HCT116 (cell line): ENCODE results near the gene RARS2. TPM values are rescaled to one million over a fixed set of nuclear protein-coding genes. Genes with fewer than 3 reads are reported as not detected.
"Not testable (repeated sequence)": the region's sequence is repeated elsewhere in the genome, so short reads cannot be mapped to it uniquely, and the experiment has no call there.

Experiments used
- ATAC-seq: fragments of 200-7000 bp; cut with Tn5 transposase; 2 replicates; pipeline ENCODE4 v1.9.1; 2020; ENCODE audit warnings: mild to moderate bottlenecking, moderate library complexity
- BruUV-seq: library from RNA; stranded (reverse); fragments of 400-500 nt; replicated peaks from 2 replicates; lab custom pipeline; 2021; lab: Mats Ljungman, UMichigan
- CTCF ChIA-PET: fragments of 300-600 bp; sonication (Branson Sonifier 250); formaldehyde crosslinking; loops from one replicate; lab custom pipeline; 2021; ENCODE audit warnings: antibody characterized with exemption; lab: Charles Lee
- POLR2A ChIA-PET: fragments of 300-600, 350-600 bp; sonication (Branson Sonifier 250); formaldehyde crosslinking; loops from one replicate; lab custom pipeline; 2021; ENCODE audit warnings: antibody characterized with exemption; lab: Charles Lee
- RAD21 ChIA-PET, 2 experiments: fragments of 300-600 bp; sonication (Branson Sonifier 250); formaldehyde crosslinking; loops; one replicate each; lab custom pipeline; 2023; ENCODE audit warnings: low total read pairs in 2 of 2; ENCODE audit not compliant: uncharacterized antibody in 2 of 2, unreplicated experiment in 2 of 2, low non-redundant PET in 1 of 2; lab: Charles Lee
- DNase-seq: peaks from one replicate; pipeline ENCODE4 v3.0.0-alpha.2; 2010; ENCODE audit warnings: low read depth, low spot score
- H2AFZ ChIP-seq: fragments of 200-600 bp; shearing (Covaris generic), sonication (generic); 2 replicates; pipeline ENCODE4 v1.6.1; 2017; ENCODE audit warnings: low read depth, mixed run types, mixed read lengths, antibody characterized with exemption, low read length; ENCODE audit not compliant: poor library complexity, severe bottlenecking
- H3K27ac ChIP-seq: 2 replicates; pipeline ENCODE4 v1.5.1; 2012; ENCODE audit warnings: low read depth, low read length
- H3K27me3 ChIP-seq: fragments of 200-600 bp; sonication (generic); 2 replicates; pipeline ENCODE4 v1.6.1; 2016; ENCODE audit warnings: mixed run types, low read length, mixed read lengths; ENCODE audit not compliant: insufficient read depth
- H3K36me3 ChIP-seq, 2 experiments: fragments of 200-500 bp in 1 of 2; fragments of 200-600 bp in 1 of 2; sonication (Bioruptor generic) in 1 of 2; sonication (generic) in 1 of 2; 2 replicates each; pipeline versions ENCODE4 v1.5.1 to v1.6.1; 2014 to 2016; ENCODE audit warnings: low read length in 2 of 2, inconsistent platforms in 1 of 2, mixed read lengths in 1 of 2, mixed run types in 1 of 2; ENCODE audit not compliant: insufficient read depth in 2 of 2, control insufficient read depth in 1 of 2
- H3K4me1 ChIP-seq, 2 experiments: fragments of 200-600 bp in 1 of 2; sonication (generic) in 1 of 2; 2 replicates each; pipeline versions ENCODE4 v1.5.1 to v1.6.1; 2012 to 2017; ENCODE audit warnings: low read length in 2 of 2, inconsistent platforms in 1 of 2, mild to moderate bottlenecking in 1 of 2, mixed read lengths in 1 of 2, mixed run types in 1 of 2, moderate library complexity in 1 of 2; ENCODE audit not compliant: insufficient read depth in 2 of 2, control insufficient read depth in 1 of 2
- H3K4me2 ChIP-seq: fragments of 200-600 bp; sonication (generic); 2 replicates; pipeline ENCODE4 v1.6.1; 2017; ENCODE audit warnings: mixed run types, low read length, mixed read lengths
- H3K4me3 ChIP-seq, 2 experiments: fragments of 200-600 bp in 1 of 2; sonication (generic) in 1 of 2; replicated peaks in 1 of 2; 2 replicates each; pipeline ENCODE4 v1.5.1; 2011 to 2016; ENCODE audit warnings: low read length in 2 of 2, control low read depth in 1 of 2, low read depth in 1 of 2, mild to moderate bottlenecking in 1 of 2, mixed read lengths in 1 of 2, mixed run types in 1 of 2
- H3K79me2 ChIP-seq: fragments of 200-600 bp; sonication (generic); 2 replicates; pipeline ENCODE4 v1.6.1; 2017; ENCODE audit warnings: mild to moderate bottlenecking, mixed run types, low read length, moderate library complexity, mixed read lengths; ENCODE audit not compliant: insufficient read depth
- H3K9ac ChIP-seq: fragments of 200-600 bp; sonication (generic); 2 replicates; pipeline ENCODE4 v1.6.1; 2016; ENCODE audit warnings: low read length, mixed read lengths
- H3K9me2 ChIP-seq: fragments of 200-600 bp; sonication (generic), shearing (Covaris generic); 2 replicates; pipeline ENCODE4 v1.6.1; 2017; ENCODE audit warnings: mixed run types, mild to moderate bottlenecking, moderate library complexity; ENCODE audit not compliant: insufficient read depth
- H3K9me3 ChIP-seq, 2 experiments: fragments of 200-500 bp in 1 of 2; fragments of 200-600 bp in 1 of 2; sonication (Bioruptor generic) in 1 of 2; sonication (generic) in 1 of 2; 2 replicates each; pipeline ENCODE4 v1.6.1; 2014 to 2017; ENCODE audit warnings: low read length in 2 of 2, mixed read lengths in 2 of 2, inconsistent platforms in 1 of 2, low read depth in 1 of 2, mild to moderate bottlenecking in 1 of 2, mixed run types in 1 of 2, moderate library complexity in 1 of 2; ENCODE audit not compliant: control insufficient read depth in 1 of 2, insufficient read depth in 1 of 2
- H4K20me1 ChIP-seq: fragments of 200-600 bp; sonication (generic), shearing (Covaris generic); 2 replicates; pipeline ENCODE4 v1.6.1; 2017; ENCODE audit warnings: mixed run types, mild to moderate bottlenecking, moderate library complexity; ENCODE audit not compliant: insufficient read depth
- CBX3 ChIP-seq: IDR thresholded peaks from 2 replicates; pipeline ENCODE4 v1.6.1; 2012; ENCODE audit warnings: low read depth
- CEBPB ChIP-seq: IDR thresholded peaks from 2 replicates; pipeline ENCODE4 v1.6.1; 2012; ENCODE audit warnings: low read depth
- EGR1 ChIP-seq: IDR thresholded peaks from 2 replicates; pipeline ENCODE4 v1.6.1; 2012; ENCODE audit warnings: low read depth
- ELF1 ChIP-seq: IDR thresholded peaks from 2 replicates; pipeline ENCODE4 v1.6.1; 2012; ENCODE audit warnings: low read depth, borderline replicate concordance
- EZH2 ChIP-seq: fragments of 200-600 bp; sonication (generic); IDR thresholded peaks from 2 replicates; pipeline ENCODE4 v1.6.1; 2017; ENCODE audit warnings: antibody characterized with exemption, mixed run types
- EZH2phosphoT487 ChIP-seq: fragments of 200-600 bp; IDR thresholded peaks from 2 replicates; pipeline ENCODE4 v1.6.1; 2018; ENCODE audit warnings: antibody characterized with exemption, borderline replicate concordance
- FOSL1 ChIP-seq: IDR thresholded peaks from 2 replicates; pipeline ENCODE4 v1.6.1; 2012; ENCODE audit warnings: low read depth
- JUND ChIP-seq: IDR thresholded peaks from 2 replicates; pipeline ENCODE4 v1.6.1; 2012
- POLR2A ChIP-seq: IDR thresholded peaks from 2 replicates; pipeline ENCODE4 v1.7.0; 2011; ENCODE audit warnings: borderline replicate concordance; ENCODE audit not compliant: insufficient read depth, insufficient read length; ENCODE audit errors: extremely low read depth
- POLR2AphosphoS5 ChIP-seq: IDR thresholded peaks from 2 replicates; pipeline ENCODE4 v1.6.1; 2011; ENCODE audit warnings: mild to moderate bottlenecking, low read depth, low read length, moderate library complexity
- SIN3A ChIP-seq: IDR thresholded peaks from 2 replicates; pipeline ENCODE4 v1.6.1; 2012; ENCODE audit warnings: low read depth
- SP1 ChIP-seq: IDR thresholded peaks from 2 replicates; pipeline ENCODE4 v1.6.1; 2012; ENCODE audit warnings: low read depth
- YY1 ChIP-seq: IDR thresholded peaks from 2 replicates; pipeline ENCODE4 v1.6.1; 2011; ENCODE audit warnings: low read length, low read depth, moderate library complexity, mild to moderate bottlenecking; ENCODE audit not compliant: insufficient replicate concordance; ENCODE audit errors: extremely low read depth
- ZFX ChIP-seq: fragments of 450-650 bp; IDR thresholded peaks from 2 replicates; pipeline ENCODE4 v1.6.1; 2017
- ZNF274 ChIP-seq: fragments of 200-500 bp; sonication (Bioruptor generic); IDR thresholded peaks from 2 replicates; pipeline ENCODE4 v1.6.1; 2014; ENCODE audit warnings: mild to moderate bottlenecking, low read depth, low read length, inconsistent platforms
- intact Hi-C: fragments of 100-400 bp; cut with micrococcal nuclease; formaldehyde crosslinking; loops from 2 replicates; pipeline ENCODE4 v1.10.0; 2022
- total RNA-seq: library from RNA; stranded (reverse); gene quantifications from one replicate; pipeline ENCODE4 v1.2.1, GENCODE V29; 2021; ENCODE audit not compliant: unreplicated experiment
- TF ChIP-seq, protein P1 (sequence below): IDR thresholded peaks from 2 replicates; pipeline ENCODE4 v1.6.1; 2012
- TF ChIP-seq, protein P2 (sequence below), 3 experiments: fragments of 200-600 bp in 1 of 3; sonication (generic) in 1 of 3; IDR thresholded peaks in 2 of 3; conservative IDR thresholded peaks in 1 of 3; 2 replicates each; pipeline ENCODE4 v1.5.1; 2012 to 2017; ENCODE audit warnings: low read depth in 2 of 3, low read length in 2 of 3, antibody characterized with exemption in 1 of 3, borderline replicate concordance in 1 of 3, control low read depth in 1 of 3, mild to moderate bottlenecking in 1 of 3, mixed read lengths in 1 of 3, mixed run types in 1 of 3, moderate library complexity in 1 of 3; ENCODE audit not compliant: insufficient read depth in 1 of 3
- TF ChIP-seq, protein P3 (sequence below): IDR thresholded peaks from 2 replicates; pipeline ENCODE4 v1.6.1; 2011; ENCODE audit warnings: mild to moderate bottlenecking, low read length, moderate library complexity; ENCODE audit not compliant: insufficient replicate concordance; ENCODE audit errors: extremely low read depth
- TF ChIP-seq, protein P4 (sequence below): IDR thresholded peaks from 2 replicates; pipeline ENCODE4 v1.6.1; 2012

The RARS2 gene
- total RNA-seq, 1 experiment from 2014 or later: 34.8 TPM

DNA sequence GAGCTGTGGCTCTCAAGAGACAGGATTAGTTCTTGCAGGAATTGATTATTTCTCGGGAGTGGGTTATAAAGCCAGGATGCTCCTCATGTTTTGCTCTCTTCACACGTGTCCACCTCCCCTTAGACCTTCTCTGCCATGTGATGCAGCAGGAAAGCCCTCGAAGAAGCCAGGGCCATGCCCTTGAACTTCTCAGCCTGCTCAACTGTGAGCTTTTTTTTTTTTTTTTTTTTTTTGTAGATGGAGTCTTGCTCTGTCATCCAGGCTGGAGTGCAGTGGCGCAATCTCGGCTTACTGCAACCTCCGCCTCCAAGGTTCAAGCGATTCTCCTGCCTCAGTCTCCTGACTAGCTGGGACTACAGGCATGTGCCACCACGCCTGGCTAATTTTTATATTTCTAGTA lies 100.5 kb downstream of the RARS2 start:
- Histone ChIP-seq H3K4me1 (peaks cover 11 to 28% of the 10 kb centered on the region in 2 experiments), H3K79me2 (peaks cover 26% of the 10 kb centered on the region; the same call in 1 of the 2 replicates)
- H3K27ac ChIP-seq, CTCF ChIA-PET, H4K20me1 ChIP-seq, H3K9me2 ChIP-seq, H3K9me3 ChIP-seq, H2AFZ ChIP-seq, H3K27me3 ChIP-seq, H3K36me3 ChIP-seq, H3K9ac ChIP-seq, H3K4me3 ChIP-seq, DNase-seq, BruUV-seq, POLR2A ChIA-PET, RAD21 ChIA-PET, ATAC-seq, H3K4me2 ChIP-seq, intact Hi-C loops: not testable (repeated sequence)

DNA sequence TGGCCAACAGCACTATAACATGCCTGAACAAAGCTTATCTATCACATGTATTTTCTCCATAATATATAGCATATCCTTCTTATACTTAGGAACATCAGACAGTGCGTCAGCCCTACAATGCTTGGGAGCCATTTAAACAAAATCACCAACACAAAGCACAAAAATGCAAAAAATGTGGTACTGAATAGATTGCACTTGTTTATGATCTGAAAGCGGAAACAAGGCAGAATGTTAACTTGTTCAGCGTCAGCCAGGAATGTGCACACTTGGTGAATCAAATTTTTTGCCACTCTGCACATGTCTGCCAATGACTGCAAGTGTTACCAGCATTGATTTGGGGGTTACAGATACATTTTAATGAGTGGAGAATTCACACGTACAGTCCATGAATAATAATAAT lies 102.2 kb downstream of the RARS2 start:
- ChIA-PET POLR2A (no interaction called here), CTCF (no interaction called here), RAD21 (no interaction called here)
- Histone ChIP-seq H2AFZ (no peak overlapping the region), H3K4me3 (no peak overlapping the region), H4K20me1 (no peaks in the 10 kb centered on the region), H3K79me2 (peaks cover 26% of the 10 kb centered on the region; the same call in 1 of the 2 replicates), H3K9ac (no peak overlapping the region), H3K4me1 (peaks cover 22 to 46% of the 10 kb centered on the region in 2 experiments), H3K9me3 (no peaks in the 10 kb centered on the region), H3K36me3 (no peaks in the 10 kb centered on the region), H3K27ac (no peak overlapping the region), H3K27me3 (no peaks in the 10 kb centered on the region), H3K9me2 (no peaks in the 10 kb centered on the region), H3K4me2 (no peak overlapping the region)
- DNase-seq (no peak), ATAC-seq (no peak)
- intact Hi-C loops: no loop called here
- BruUV-seq: no TSS peak
- TF ChIP-seq ZNF274: no peak
- no peak for TF ChIP-seq YY1
- TF ChIP-seq, protein P1, sequence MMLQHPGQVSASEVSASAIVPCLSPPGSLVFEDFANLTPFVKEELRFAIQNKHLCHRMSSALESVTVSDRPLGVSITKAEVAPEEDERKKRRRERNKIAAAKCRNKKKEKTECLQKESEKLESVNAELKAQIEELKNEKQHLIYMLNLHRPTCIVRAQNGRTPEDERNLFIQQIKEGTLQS: no peak
- TF ChIP-seq, protein P2, sequence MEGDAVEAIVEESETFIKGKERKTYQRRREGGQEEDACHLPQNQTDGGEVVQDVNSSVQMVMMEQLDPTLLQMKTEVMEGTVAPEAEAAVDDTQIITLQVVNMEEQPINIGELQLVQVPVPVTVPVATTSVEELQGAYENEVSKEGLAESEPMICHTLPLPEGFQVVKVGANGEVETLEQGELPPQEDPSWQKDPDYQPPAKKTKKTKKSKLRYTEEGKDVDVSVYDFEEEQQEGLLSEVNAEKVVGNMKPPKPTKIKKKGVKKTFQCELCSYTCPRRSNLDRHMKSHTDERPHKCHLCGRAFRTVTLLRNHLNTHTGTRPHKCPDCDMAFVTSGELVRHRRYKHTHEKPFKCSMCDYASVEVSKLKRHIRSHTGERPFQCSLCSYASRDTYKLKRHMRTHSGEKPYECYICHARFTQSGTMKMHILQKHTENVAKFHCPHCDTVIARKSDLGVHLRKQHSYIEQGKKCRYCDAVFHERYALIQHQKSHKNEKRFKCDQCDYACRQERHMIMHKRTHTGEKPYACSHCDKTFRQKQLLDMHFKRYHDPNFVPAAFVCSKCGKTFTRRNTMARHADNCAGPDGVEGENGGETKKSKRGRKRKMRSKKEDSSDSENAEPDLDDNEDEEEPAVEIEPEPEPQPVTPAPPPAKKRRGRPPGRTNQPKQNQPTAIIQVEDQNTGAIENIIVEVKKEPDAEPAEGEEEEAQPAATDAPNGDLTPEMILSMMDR (IDR thresholded peaks at IDR 0.05 in 2 of 3, conservative IDR thresholded peaks at IDR 0.05 in 1 of 3; ENCODE audit: borderline replicate concordance in 1 of 3, insufficient read depth in 1 of 3, low read depth in 2 of 3, low read length in 2 of 3): no peak
- TF ChIP-seq SIN3A: no peak
- no peak for TF ChIP-seq SP1
- TF ChIP-seq JUND: no peak
- TF ChIP-seq, protein P3, sequence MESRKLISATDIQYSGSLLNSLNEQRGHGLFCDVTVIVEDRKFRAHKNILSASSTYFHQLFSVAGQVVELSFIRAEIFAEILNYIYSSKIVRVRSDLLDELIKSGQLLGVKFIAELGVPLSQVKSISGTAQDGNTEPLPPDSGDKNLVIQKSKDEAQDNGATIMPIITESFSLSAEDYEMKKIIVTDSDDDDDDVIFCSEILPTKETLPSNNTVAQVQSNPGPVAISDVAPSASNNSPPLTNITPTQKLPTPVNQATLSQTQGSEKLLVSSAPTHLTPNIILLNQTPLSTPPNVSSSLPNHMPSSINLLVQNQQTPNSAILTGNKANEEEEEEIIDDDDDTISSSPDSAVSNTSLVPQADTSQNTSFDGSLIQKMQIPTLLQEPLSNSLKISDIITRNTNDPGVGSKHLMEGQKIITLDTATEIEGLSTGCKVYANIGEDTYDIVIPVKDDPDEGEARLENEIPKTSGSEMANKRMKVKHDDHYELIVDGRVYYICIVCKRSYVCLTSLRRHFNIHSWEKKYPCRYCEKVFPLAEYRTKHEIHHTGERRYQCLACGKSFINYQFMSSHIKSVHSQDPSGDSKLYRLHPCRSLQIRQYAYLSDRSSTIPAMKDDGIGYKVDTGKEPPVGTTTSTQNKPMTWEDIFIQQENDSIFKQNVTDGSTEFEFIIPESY: no peak
- TF ChIP-seq ELF1: no peak
- TF ChIP-seq FOSL1: no peak
- TF ChIP-seq, protein P4, sequence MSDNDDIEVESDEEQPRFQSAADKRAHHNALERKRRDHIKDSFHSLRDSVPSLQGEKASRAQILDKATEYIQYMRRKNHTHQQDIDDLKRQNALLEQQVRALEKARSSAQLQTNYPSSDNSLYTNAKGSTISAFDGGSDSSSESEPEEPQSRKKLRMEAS: no peak
- TF ChIP-seq EGR1: no peak
- TF ChIP-seq CEBPB: no peak
- no peak for TF ChIP-seq EZH2phosphoT487
- no peak for TF ChIP-seq CBX3
- TF ChIP-seq EZH2: no peak
- TF ChIP-seq ZFX: no peak
- TF ChIP-seq POLR2AphosphoS5: no peak
- no peak for TF ChIP-seq POLR2A
